ENCODE results near the gene ARHGAP25.

ARHGAP25 gene

DNA sequence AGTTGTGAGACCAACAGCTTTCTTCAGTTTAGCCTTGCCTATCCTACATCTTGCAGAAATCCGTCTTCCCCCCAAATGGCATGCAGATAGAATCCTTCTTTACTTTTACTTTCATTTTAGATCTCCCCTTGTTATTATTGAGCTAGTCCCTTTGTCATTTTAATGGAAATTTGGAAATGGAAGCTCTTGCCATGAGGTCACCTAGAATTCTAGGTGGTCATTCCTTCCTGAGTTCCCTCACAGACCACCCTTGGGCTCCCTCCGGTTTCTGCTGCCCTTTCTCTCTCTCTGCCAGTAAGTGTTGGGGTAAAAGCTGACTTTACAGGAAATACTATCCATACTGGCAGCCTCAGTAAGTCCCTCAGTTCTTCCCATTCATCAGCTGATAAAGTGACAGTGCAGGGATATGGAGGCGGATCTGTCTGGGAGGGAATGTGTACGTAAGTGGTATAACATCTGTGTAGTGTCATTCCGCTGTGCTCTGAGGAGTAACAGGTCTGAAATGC, 30.2 kb downstream of the ARHGAP25 start:
- no peak overlapping the region for H3K4me3 ChIP-seq (ENCODE audit: low read depth, low read length)

- no peak overlapping the region for H3K4me3 ChIP-seq (ENCODE audit: low read depth, low read length)
Measured at GRCh38 chr2:68765739-68766375, 31.2 kb downstream of the ARHGAP25 start.

- H3K4me3 ChIP-seq (ENCODE audit: low read depth, low read length): no peak overlapping the region
Measured at GRCh38 chr2:68766376-68766845, 31.8 kb downstream of the ARHGAP25 start.

- H3K4me3 ChIP-seq (ENCODE audit: low read depth, low read length): no peak overlapping the region
Measured at GRCh38 chr2:68767031-68767961, 32.7 kb downstream of the ARHGAP25 start.

DNA sequence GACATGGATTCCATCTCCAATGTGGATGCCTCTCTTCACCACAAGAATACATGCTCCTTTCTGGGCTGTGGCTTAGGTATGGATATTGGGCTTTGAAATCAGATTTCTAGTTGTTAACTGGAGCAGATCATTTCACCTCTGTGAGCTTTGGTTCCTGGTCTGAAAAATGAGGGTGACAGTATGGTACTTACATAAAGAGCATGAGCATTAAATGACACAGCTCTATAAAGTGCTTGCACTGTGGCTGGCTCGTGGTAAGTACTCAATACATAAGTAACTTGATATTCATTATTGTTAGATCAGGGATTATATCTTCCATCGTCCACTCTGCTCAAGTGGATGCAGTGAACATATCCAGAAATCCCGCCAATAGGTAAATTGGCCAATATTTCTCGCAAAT, 33.4 kb downstream of the ARHGAP25 start:
- no peak overlapping the region for H3K4me3 ChIP-seq (ENCODE audit: low read depth, low read length)

DNA sequence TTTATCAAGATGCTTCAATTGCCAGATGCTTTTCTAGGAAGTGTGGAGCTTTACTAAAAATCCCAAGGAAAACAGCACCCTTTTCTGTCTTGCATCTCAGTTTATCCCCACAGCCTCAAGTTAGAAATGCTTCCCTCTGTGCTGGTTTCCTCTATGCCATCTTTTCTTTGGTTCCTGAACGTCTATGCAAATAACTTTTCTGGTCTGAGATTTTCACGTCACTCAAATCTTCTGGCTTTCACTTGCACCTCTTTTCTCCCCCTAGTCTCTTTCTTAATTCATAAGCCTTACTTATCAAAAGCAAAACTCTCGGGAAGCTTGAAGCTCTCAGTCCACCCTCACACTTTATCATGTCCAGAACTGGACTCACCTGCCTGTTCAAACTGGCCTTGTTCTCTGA, 33.9 kb downstream of the ARHGAP25 start:
- no peak overlapping the region for H3K4me3 ChIP-seq (ENCODE audit: low read depth, low read length)

DNA sequence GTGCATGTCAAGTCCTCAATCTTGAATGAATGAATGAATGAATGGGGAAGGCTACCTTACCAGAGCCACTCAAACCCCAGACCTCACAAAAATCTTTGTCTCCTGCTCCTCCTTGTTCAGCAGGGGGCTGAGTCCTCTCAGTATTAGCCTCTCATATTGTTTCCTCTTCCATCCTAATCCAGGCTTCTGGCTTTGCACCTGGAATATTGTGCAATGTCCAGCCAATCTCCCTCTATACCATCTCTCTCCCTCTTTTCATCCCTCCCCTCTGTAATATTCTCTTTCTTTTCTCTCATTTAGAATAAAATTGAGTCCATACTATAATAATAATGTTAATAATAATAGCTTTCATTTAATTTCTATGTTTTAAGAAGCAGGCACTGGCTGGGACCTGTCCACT, 34.3 kb downstream of the ARHGAP25 start:
- no peak overlapping the region for H3K4me3 ChIP-seq (ENCODE audit: low read depth, low read length)

DNA sequence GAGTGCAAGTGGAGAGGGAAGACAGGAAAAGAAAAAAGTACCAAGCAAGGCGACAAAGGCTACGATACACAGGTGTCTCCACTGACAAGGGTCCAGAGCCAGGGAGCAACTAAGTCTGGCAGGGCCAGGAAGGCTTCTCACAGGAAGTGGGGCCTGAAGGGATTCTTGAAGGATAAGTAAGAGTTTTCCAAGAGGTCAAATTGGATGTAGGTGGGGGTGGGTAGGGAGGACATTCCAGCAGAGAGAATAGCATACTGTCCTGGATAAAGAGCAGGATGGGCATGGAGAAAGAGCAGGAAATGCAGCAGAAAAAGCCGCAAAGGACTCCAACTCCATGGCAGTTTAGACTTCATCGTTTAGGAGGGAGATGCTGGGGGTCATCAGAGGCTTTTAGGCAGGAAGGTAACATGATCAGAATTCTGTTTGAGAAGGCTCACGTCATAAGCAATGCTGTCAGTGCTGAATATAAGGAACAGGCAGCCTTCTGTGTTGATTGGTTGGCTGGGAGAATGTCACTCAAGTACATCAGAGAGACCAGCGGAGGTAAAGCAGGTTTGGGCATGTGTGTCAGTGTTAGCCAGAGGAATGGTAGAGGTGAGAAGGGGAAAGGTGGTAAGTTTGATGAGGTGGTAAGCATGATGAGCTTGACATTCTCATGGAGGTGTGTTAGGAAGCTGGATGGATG, 35.1 kb downstream of the ARHGAP25 start:
- no peak overlapping the region for H3K4me3 ChIP-seq (ENCODE audit: low read depth, low read length)

DNA sequence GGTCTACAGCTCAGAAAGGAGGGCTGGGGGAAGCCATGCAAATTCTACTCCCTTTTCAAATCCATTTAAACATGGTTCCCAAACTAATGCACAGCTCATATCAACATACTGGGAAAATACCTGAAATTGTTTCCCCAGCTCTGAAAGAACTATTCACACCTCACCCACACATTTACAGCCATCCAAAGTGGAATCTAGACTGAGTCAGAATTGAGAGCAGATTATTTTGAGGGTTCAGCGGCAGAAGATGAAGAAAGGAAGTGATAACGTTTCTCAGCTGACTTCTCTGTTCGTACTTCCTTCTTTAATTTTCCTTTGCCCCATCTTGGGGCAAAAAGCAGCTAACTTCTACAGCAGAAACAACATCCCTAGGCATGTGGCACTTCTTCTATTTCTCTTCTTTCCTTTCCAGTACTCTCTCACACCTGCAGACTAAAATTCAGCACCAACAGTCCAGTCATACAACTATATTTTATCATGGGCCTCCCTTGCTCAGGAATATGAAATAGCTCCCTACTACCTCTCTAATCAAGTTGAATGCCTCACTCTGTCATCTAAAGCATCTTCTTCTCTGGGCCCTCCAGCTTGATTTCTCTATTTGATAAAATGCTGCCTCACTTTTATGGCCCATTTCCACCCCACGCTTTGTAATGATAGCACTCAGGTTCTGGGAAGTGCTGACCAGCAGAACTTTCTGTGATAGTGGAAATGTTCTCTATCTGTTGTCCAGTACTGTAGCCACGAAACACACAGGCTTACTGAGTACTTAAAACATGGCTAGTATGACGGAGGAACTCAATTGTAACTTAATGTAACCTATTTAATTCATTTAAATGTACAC, 35.9 kb downstream of the ARHGAP25 start:
- H3K4me3 ChIP-seq (ENCODE audit: low read depth, low read length): no peak overlapping the region

DNA sequence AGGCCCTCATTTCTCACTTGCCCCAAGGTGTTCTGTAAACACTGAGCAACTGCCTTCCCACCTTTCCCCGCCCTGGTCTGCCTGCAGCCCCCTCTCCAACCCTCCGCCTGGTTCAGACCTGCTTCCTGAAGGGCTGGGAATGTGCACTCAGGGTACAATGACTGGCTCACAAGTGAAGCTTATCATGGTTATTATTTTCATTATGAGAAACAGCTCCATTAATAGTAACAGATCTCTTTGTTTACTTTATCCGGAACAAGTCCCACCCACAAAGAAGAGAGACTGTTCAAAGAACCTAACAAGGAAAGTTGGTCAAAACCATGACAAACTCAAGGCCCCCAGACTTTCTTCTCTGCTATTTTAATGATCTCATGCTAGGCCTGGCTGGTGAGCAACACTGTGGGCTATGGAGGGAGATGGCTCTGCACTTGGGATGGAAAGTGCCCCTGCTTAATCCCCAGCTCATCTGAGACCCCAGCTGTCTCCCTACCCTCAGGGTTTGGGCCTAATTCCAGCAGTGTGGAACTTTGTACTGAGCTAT, 36.7 kb downstream of the ARHGAP25 start:
- no peak overlapping the region for H3K4me3 ChIP-seq (ENCODE audit: low read depth, low read length)

DNA sequence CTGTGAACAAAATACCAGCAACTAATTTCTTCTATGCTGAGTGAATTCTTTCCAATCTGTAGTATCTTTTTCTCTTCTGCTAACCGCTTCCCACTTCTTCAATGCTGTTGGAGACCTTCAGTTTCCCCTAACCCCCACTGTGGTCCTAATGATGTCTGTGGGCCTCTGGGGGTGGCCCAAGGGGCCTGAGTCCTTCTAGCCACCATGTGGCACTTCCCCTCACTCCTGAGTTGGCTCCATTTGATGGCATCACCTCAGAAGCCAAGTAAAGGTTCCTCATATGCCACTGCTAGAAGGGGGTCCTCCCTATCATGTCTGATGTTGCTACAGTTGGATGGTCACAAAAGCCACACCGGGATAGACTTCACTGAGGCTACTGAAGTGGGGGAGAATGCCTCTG, 37.5 kb downstream of the ARHGAP25 start:
- H3K4me3 ChIP-seq (ENCODE audit: low read depth, low read length): no peak overlapping the region

DNA sequence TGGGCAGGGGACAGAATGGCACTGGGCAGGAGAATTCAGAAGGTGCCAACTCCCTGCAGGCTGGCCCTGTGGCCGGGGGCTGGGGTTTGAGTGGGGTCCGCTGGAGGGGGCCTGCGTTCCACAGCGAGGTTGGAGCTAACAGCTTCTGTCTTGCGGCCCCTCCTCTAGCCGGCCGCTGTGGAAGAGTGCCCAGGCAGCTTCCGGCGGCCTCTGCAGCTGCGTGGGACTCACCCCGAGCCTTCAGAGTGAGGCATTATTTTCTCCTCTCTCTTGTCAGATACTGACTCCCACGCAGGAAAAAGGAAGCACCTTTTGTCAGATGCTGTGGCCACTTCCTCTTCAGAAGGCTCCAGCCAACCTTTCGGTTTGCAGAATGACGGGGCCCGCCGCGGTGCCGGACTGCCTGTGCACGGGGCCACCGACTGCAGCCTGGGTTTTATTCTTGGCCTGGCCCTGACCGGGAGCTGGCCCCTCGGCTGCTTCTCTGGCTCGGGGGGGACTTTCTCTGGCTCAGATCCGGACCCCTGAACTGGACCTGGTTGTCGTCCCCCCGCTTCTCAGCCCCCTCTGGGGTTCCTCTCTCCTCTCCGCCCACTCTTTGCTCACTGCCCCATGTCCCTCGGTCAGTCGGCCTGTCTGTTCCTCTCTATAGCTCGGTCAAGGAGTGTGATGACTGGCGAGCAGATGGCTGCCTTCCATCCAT, 40.1 kb downstream of the ARHGAP25 start:
- H3K4me3 ChIP-seq (ENCODE audit: low read depth, low read length): no peak overlapping the region

GRCh38 chr2:68775272-68775842, 40.7 kb downstream of the ARHGAP25 start:
- no peak overlapping the region for H3K4me3 ChIP-seq (ENCODE audit: low read depth, low read length)

DNA sequence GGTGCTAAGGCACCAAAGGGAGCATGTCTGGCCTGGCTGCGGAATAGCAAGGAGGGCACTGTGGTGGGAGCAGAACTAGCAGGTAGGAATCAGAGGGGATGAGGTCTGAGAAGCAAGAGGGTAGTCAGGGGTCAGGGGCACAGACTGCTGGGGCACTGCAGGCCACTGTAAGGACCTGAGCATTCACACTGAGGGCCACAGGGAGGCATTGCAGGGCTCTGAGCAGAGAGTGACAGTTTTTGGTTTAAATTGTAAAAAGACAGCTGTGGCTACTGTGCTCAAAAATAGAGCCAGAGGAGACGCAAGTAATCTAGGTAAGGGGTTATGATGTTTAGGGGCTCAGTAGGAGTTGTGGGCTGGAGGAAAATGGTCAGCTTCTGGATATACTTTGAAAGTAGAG, 41.5 kb downstream of the ARHGAP25 start:
- no peak overlapping the region for H3K4me3 ChIP-seq (ENCODE audit: low read depth, low read length)

GRCh38 chr2:68779595-68779994, 45.0 kb downstream of the ARHGAP25 start:
- H3K4me3 ChIP-seq (ENCODE audit: low read depth, low read length): no peak overlapping the region

DNA sequence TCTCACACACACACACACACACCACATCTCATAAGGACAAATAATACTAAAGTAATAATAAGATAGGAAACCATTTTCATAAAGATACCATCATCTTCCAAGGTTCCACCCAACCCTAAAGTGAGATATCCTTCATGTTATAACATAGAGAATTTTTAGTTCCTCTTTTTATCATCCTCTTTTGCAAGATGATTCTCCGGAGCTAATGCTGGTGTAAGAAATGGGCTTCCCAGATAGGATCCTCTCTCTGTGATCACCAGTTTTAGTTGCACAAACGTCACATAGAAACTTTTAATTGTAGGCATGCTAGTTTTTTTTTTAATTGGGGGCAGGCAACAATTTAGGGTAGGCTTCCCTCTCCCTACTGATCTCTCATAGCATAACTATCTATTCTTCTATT, 49.6 kb downstream of the ARHGAP25 start:
- H3K4me3 ChIP-seq (ENCODE audit: low read depth, low read length): no peak overlapping the region

DNA sequence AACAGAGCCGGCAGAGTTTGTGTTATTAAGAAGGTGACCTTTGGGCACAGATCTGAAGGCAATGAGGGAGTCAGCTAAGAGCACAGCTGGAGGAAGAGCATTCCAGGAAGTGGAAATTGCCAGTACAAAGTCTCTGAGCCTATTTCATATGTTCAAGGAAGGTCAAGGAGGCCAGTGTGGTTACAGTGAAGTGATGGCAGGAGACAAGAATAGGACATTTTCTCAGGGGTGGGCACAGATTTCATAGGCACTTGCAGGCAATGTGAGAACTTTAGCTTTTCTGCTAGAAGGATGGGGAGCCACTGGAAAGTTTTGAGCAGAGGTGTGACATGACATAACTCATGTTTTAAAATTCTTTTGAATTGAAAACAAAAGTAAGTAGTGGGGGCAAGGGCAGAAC, 50.3 kb downstream of the ARHGAP25 start:
- H3K4me3 ChIP-seq (ENCODE audit: low read depth, low read length): no peak overlapping the region

- no peak overlapping the region for H3K4me3 ChIP-seq (ENCODE audit: low read depth, low read length)
Measured at GRCh38 chr2:68787356-68787755, 52.7 kb downstream of the ARHGAP25 start.

- no peak overlapping the region for H3K4me3 ChIP-seq (ENCODE audit: low read depth, low read length)
Measured at GRCh38 chr2:68789603-68790002, 55.0 kb downstream of the ARHGAP25 start.
